SK-N-SH treated with all-trans-retinoic acid at 6 μM for 48 hours (cell line): ENCODE results near the gene PPP1R3A.

Experiments
- ATAC-seq: fragments of 200-7000 bp; cut with Tn5 transposase; 3 replicates; pipeline ENCODE4 v1.9.1; 2020; ENCODE audit warnings: mild to moderate bottlenecking, moderate library complexity
- ARNTL ChIP-seq: fragments of 450-650 bp; formaldehyde crosslinking; IDR thresholded peaks from 2 replicates; pipeline ENCODE4 v1.5.0; 2020; ENCODE audit warnings: low read depth, mild to moderate bottlenecking, moderate library complexity, borderline replicate concordance
- BACH2 ChIP-seq: fragments of 250-450 bp; sonication (Bioruptor Pico); IDR thresholded peaks from 2 replicates; pipeline ENCODE4 v1.9.0; 2021; ENCODE audit warnings: mild to moderate bottlenecking, borderline replicate concordance
- CSDC2 ChIP-seq: fragments of 250-450 bp; sonication (Bioruptor Pico); IDR thresholded peaks from 2 replicates; pipeline ENCODE4 v1.5.0; 2020; ENCODE audit warnings: mild to moderate bottlenecking, moderate library complexity
- CSRNP3 ChIP-seq: fragments of 250-450 bp; sonication (Bioruptor Pico); IDR thresholded peaks from 2 replicates; pipeline ENCODE4 v1.5.1; 2021; ENCODE audit warnings: mild to moderate bottlenecking, moderate library complexity
- ESRRG ChIP-seq: fragments of 250-450 bp; sonication (Bioruptor Pico); IDR thresholded peaks from 2 replicates; pipeline ENCODE4 v1.6.1; 2021; ENCODE audit warnings: mild to moderate bottlenecking
- GLIS3 ChIP-seq: fragments of 250-450 bp; sonication (Bioruptor Pico); IDR thresholded peaks from 2 replicates; pipeline ENCODE4 v1.5.0; 2020; ENCODE audit warnings: mild to moderate bottlenecking, moderate library complexity
- ISL1 ChIP-seq: fragments of 250-450 bp; sonication (Bioruptor Pico); IDR thresholded peaks from 2 replicates; pipeline ENCODE4 v2.1.2; 2022; ENCODE audit warnings: mild to moderate bottlenecking, moderate library complexity
- OSR1 ChIP-seq: fragments of 250-450 bp; sonication (Bioruptor Pico); IDR thresholded peaks from 2 replicates; pipeline ENCODE4 v1.8.0; 2022; ENCODE audit warnings: moderate library complexity, mild to moderate bottlenecking, inconsistent platforms
- POU6F1 ChIP-seq: fragments of 250-450 bp; sonication (Bioruptor Pico); IDR thresholded peaks from 2 replicates; pipeline ENCODE4 v1.8.0; 2021; ENCODE audit warnings: low read depth, mild to moderate bottlenecking, moderate library complexity, borderline replicate concordance
- PPARA ChIP-seq: fragments of 250-450 bp; sonication (Bioruptor Pico); IDR thresholded peaks from 2 replicates; pipeline ENCODE4 v1.5.0; 2020; ENCODE audit warnings: mild to moderate bottlenecking, borderline replicate concordance
- RARB ChIP-seq: fragments of 250-450 bp; sonication (Bioruptor Pico); IDR thresholded peaks from 2 replicates; pipeline ENCODE4 v1.8.0; 2021; ENCODE audit warnings: mild to moderate bottlenecking, moderate library complexity
- TCF4 ChIP-seq: fragments of 250-450 bp; sonication (Bioruptor Pico); IDR thresholded peaks from 2 replicates; pipeline ENCODE4 v1.8.0; 2021; ENCODE audit warnings: mild to moderate bottlenecking, moderate library complexity, borderline replicate concordance
- TOX ChIP-seq: fragments of 250-450 bp; sonication (Bioruptor Pico); IDR thresholded peaks from 2 replicates; pipeline ENCODE4 v1.8.0; 2021; ENCODE audit warnings: mild to moderate bottlenecking, moderate library complexity, borderline replicate concordance
- ZC3H10 ChIP-seq: fragments of 250-450 bp; sonication (Bioruptor Pico); IDR thresholded peaks from 2 replicates; pipeline ENCODE4 v1.5.1; 2021; ENCODE audit warnings: mild to moderate bottlenecking, moderate library complexity
- ZFP3 ChIP-seq: fragments of 250-450 bp; sonication (Bioruptor Pico); IDR thresholded peaks from 2 replicates; pipeline ENCODE4 v1.5.0; 2020; ENCODE audit warnings: mild to moderate bottlenecking, moderate library complexity
- ZFP30 ChIP-seq: fragments of 450-650 bp; formaldehyde crosslinking; IDR thresholded peaks from 2 replicates; pipeline ENCODE4 v1.5.0; 2022; ENCODE audit warnings: mild to moderate bottlenecking, moderate library complexity
- ZNF565 ChIP-seq: fragments of 450-650 bp; formaldehyde crosslinking; conservative IDR thresholded peaks from 2 replicates; pipeline ENCODE4 v1.5.0; 2020; ENCODE audit warnings: low read depth, mild to moderate bottlenecking, moderate library complexity
- ZNF8 ChIP-seq: fragments of 450-650 bp; formaldehyde crosslinking; IDR thresholded peaks from 2 replicates; pipeline ENCODE4 v1.5.0; 2020; ENCODE audit warnings: mild to moderate bottlenecking, moderate library complexity
- TF ChIP-seq, protein P1 (sequence below): fragments of 250-450 bp; sonication (Bioruptor Pico); IDR thresholded peaks from 2 replicates; pipeline ENCODE4 v1.8.0; 2020; ENCODE audit warnings: mild to moderate bottlenecking, moderate library complexity, borderline replicate concordance
- TF ChIP-seq, protein P2 (sequence below): fragments of 250-450 bp; sonication (Bioruptor Pico); IDR thresholded peaks from 2 replicates; pipeline ENCODE4 v1.5.0; 2020; ENCODE audit warnings: mild to moderate bottlenecking, moderate library complexity
- TF ChIP-seq, protein P3 (sequence below): fragments of 250-450 bp; sonication (Bioruptor Pico); IDR thresholded peaks from 2 replicates; pipeline ENCODE4 v1.5.1; 2020; ENCODE audit warnings: low read depth, mild to moderate bottlenecking, moderate library complexity

The PPP1R3A gene, protein sequence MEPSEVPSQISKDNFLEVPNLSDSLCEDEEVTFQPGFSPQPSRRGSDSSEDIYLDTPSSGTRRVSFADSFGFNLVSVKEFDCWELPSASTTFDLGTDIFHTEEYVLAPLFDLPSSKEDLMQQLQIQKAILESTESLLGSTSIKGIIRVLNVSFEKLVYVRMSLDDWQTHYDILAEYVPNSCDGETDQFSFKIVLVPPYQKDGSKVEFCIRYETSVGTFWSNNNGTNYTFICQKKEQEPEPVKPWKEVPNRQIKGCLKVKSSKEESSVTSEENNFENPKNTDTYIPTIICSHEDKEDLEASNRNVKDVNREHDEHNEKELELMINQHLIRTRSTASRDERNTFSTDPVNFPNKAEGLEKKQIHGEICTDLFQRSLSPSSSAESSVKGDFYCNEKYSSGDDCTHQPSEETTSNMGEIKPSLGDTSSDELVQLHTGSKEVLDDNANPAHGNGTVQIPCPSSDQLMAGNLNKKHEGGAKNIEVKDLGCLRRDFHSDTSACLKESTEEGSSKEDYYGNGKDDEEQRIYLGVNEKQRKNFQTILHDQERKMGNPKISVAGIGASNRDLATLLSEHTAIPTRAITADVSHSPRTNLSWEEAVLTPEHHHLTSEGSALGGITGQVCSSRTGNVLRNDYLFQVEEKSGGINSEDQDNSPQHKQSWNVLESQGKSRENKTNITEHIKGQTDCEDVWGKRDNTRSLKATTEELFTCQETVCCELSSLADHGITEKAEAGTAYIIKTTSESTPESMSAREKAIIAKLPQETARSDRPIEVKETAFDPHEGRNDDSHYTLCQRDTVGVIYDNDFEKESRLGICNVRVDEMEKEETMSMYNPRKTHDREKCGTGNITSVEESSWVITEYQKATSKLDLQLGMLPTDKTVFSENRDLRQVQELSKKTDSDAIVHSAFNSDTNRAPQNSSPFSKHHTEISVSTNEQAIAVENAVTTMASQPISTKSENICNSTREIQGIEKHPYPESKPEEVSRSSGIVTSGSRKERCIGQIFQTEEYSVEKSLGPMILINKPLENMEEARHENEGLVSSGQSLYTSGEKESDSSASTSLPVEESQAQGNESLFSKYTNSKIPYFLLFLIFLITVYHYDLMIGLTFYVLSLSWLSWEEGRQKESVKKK

GRCh38 chr7:113918946-113919345 lies at the start of gene PPP1R3A:
PPP1R3A (minus strand) TSS chr7:113919009; CDS start chr7:113918996, 13 bp downstream.
- ATAC-seq = peak; percentile 77
- TF ChIP-seq BACH2 (no peak), GLIS3 (no peak), TCF4 (no peak), RARB (CRISPR knock-in tag) (no peak)
- TF ChIP-seq, protein P1, sequence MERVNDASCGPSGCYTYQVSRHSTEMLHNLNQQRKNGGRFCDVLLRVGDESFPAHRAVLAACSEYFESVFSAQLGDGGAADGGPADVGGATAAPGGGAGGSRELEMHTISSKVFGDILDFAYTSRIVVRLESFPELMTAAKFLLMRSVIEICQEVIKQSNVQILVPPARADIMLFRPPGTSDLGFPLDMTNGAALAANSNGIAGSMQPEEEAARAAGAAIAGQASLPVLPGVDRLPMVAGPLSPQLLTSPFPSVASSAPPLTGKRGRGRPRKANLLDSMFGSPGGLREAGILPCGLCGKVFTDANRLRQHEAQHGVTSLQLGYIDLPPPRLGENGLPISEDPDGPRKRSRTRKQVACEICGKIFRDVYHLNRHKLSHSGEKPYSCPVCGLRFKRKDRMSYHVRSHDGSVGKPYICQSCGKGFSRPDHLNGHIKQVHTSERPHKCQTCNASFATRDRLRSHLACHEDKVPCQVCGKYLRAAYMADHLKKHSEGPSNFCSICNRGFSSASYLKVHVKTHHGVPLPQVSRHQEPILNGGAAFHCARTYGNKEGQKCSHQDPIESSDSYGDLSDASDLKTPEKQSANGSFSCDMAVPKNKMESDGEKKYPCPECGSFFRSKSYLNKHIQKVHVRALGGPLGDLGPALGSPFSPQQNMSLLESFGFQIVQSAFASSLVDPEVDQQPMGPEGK (CRISPR knock-in tag) = no peak

DNA sequence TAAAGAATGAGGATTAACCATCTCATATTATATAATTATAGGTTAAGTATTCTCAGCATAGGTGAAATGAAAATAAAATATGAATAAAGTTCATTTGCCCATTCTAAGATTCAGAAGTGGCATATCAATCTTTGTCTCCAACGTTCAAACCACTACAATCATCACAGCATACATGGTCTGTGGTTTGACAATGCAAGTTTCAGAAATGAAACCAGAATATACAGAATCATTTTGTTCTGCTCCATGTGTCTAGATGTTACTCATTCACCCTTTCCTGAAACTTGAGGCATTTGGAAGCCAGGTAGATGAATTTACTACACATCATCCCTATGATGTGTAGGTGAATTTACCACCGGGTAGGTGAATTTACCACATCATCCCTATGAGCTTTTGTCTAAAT lies 44.5 kb upstream of the PPP1R3A start:
- TF ChIP-seq ZC3H10 (CRISPR knock-in tag) = no peak
- TF ChIP-seq, protein P1 (CRISPR knock-in tag) = no peak
- no peak for TF ChIP-seq ZNF565 (CRISPR knock-in tag)
- TF ChIP-seq POU6F1 (CRISPR knock-in tag) = no peak
- TF ChIP-seq CSDC2 (CRISPR knock-in tag) = no peak
- no peak for ATAC-seq

DNA sequence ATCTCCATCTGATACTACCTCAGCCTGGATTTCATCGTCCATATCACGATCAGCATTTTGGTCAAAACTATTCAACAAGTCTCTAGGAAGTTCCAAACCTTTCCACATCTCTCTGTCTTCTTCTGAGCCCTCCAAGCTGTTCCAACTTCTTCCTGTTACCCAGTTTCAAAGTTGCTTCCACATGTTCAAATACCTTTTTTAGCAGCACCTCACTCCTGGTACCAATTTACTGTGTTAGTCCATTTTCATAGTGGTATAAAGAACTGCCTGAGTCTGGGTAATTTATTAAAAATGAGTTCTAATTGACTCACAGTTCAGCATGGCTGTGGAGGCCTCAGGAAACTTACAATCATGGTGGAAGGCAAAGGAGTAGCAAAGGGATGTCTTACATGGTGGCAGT lies 41.1 kb upstream of the PPP1R3A start:
- no peak for TF ChIP-seq CSRNP3 (CRISPR knock-in tag)
- no peak for TF ChIP-seq ZFP3 (CRISPR knock-in tag)
- TF ChIP-seq, protein P2, sequence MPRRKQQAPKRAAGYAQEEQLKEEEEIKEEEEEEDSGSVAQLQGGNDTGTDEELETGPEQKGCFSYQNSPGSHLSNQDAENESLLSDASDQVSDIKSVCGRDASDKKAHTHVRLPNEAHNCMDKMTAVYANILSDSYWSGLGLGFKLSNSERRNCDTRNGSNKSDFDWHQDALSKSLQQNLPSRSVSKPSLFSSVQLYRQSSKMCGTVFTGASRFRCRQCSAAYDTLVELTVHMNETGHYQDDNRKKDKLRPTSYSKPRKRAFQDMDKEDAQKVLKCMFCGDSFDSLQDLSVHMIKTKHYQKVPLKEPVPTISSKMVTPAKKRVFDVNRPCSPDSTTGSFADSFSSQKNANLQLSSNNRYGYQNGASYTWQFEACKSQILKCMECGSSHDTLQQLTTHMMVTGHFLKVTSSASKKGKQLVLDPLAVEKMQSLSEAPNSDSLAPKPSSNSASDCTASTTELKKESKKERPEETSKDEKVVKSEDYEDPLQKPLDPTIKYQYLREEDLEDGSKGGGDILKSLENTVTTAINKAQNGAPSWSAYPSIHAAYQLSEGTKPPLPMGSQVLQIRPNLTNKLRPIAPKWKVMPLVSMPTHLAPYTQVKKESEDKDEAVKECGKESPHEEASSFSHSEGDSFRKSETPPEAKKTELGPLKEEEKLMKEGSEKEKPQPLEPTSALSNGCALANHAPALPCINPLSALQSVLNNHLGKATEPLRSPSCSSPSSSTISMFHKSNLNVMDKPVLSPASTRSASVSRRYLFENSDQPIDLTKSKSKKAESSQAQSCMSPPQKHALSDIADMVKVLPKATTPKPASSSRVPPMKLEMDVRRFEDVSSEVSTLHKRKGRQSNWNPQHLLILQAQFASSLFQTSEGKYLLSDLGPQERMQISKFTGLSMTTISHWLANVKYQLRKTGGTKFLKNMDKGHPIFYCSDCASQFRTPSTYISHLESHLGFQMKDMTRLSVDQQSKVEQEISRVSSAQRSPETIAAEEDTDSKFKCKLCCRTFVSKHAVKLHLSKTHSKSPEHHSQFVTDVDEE = no peak
- no peak for TF ChIP-seq TCF4
- TF ChIP-seq, protein P3, sequence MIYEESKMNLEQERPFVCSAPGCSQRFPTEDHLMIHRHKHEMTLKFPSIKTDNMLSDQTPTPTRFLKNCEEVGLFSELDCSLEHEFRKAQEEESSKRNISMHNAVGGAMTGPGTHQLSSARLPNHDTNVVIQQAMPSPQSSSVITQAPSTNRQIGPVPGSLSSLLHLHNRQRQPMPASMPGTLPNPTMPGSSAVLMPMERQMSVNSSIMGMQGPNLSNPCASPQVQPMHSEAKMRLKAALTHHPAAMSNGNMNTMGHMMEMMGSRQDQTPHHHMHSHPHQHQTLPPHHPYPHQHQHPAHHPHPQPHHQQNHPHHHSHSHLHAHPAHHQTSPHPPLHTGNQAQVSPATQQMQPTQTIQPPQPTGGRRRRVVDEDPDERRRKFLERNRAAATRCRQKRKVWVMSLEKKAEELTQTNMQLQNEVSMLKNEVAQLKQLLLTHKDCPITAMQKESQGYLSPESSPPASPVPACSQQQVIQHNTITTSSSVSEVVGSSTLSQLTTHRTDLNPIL = no peak
- no peak for TF ChIP-seq BACH2
- no peak for TF ChIP-seq ZC3H10 (CRISPR knock-in tag)
- no peak for TF ChIP-seq ZFP30 (CRISPR knock-in tag)
- no peak for TF ChIP-seq ZNF8 (CRISPR knock-in tag)
- TF ChIP-seq OSR1 (CRISPR knock-in tag) = no peak
- TF ChIP-seq TOX (CRISPR knock-in tag) = no peak
- no peak for TF ChIP-seq ARNTL (CRISPR knock-in tag)
- no peak for TF ChIP-seq POU6F1 (CRISPR knock-in tag)
- TF ChIP-seq GLIS3 = no peak
- TF ChIP-seq PPARA (CRISPR knock-in tag) = no peak
- no peak for TF ChIP-seq ISL1 (CRISPR knock-in tag)
- no peak for TF ChIP-seq ESRRG (CRISPR knock-in tag)
- ATAC-seq = no peak
